ENCODE data around the gene FAM3A. TPM values are rescaled to one million over a fixed set of nuclear protein-coding genes. Genes with fewer than 3 reads are reported as not detected.

The FAM3A gene
- total and polyA plus RNA-seq, 10 of the 15 experiments (the other 5 are each of a cell fraction or from before 2014, with no cell fraction given) = 0.29 to 21.1 (median 11.4) TPM

DNA sequence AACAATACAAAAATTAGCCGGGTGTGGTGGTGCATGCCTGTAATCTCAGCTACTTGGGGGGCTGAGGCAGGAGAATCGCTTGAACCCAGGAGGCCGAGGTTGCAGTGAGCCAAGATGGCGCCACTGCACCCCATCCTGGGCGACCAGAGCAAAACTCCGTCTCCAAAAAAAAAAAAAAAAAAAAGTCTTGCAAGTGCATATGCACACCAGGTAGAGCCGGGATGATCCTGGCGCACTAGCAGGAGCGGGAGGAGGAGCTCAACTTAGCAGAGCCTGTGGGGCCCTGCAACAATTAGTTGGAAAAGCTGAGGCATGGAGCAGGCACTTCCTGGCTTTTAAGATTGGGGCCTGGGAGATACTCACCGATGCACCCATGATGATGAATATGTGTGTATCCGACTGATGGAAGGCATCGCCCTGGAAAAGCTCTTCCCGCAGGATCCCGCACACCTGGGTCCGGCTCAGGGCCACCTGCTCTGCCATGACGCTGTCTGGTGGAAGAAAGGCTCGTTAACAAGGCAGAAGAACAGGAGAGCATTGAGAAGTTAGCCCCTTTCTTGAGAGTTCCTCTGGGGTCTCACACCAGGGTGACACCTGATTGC, 29.7 kb upstream of the FAM3A start (continued):
- no peak for TF ChIP-seq CUX1 (IDR thresholded peaks at IDR 0.05; ENCODE audit: insufficient replicate concordance, low read depth, low read length)
- no peak for TF ChIP-seq CBFB (IDR thresholded peaks at IDR 0.05; ENCODE audit: low read depth)
- no peak for TF ChIP-seq SUPT20H (IDR thresholded peaks at IDR 0.05; ENCODE audit: borderline replicate concordance, control insufficient read depth, low read depth, low read length)
- TF ChIP-seq ZNF207 (IDR thresholded peaks at IDR 0.05; ENCODE audit: borderline replicate concordance) = no peak
- TF ChIP-seq, protein P1, sequence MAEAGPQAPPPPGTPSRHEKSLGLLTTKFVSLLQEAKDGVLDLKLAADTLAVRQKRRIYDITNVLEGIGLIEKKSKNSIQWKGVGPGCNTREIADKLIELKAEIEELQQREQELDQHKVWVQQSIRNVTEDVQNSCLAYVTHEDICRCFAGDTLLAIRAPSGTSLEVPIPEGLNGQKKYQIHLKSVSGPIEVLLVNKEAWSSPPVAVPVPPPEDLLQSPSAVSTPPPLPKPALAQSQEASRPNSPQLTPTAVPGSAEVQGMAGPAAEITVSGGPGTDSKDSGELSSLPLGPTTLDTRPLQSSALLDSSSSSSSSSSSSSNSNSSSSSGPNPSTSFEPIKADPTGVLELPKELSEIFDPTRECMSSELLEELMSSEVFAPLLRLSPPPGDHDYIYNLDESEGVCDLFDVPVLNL (IDR thresholded peaks at IDR 0.05; ENCODE audit: low read depth, low read length) = no peak
